Esophagus squamous epithelium (tissue), 5 donors: ENCODE measurements around the gene HPSE2. TPM values are rescaled to one million over a fixed set of nuclear protein-coding genes. Genes with fewer than 3 reads are reported as not detected.

Experiments used
- DNase-seq: peaks from one replicate; lab custom pipeline; 2025; lab: John Stamatoyannopoulos, UW
- H3K27ac ChIP-seq, 4 donors: fragments of 200-600 bp; sonication (generic); one replicate each; pipeline ENCODE4 v1.5.1; 2016 to 2019; ENCODE audit warnings: mild to moderate bottlenecking in 1 of 4
- H3K27me3 ChIP-seq, 4 donors: fragments of 200-600 bp; sonication (generic); 1 replicate in 3 of 4; 2 replicates in 1 of 4; pipeline versions ENCODE4 v1.5.1 to v1.6.0; 2017 to 2021; ENCODE audit warnings: antibody characterized with exemption in 1 of 4
- H3K36me3 ChIP-seq, 3 donors: fragments of 200-600 bp; sonication (generic); one replicate each; pipeline ENCODE4 v1.5.1; 2016 to 2019
- H3K4me1 ChIP-seq, 3 donors: fragments of 200-600 bp; sonication (generic); one replicate each; pipeline ENCODE4 v1.5.1; 2017 to 2019
- H3K4me3 ChIP-seq, 4 donors: fragments of 200-600 bp; sonication (generic); 1 replicate in 3 of 4; 2 replicates in 1 of 4; pipeline ENCODE4 v1.5.1; 2016 to 2019; ENCODE audit warnings: mild to moderate bottlenecking in 2 of 4, moderate library complexity in 1 of 4
- H3K9me3 ChIP-seq, 3 donors: fragments of 200-600 bp; sonication (generic); one replicate each; pipeline ENCODE4 v1.5.1; 2016 to 2019
- CTCF ChIP-seq, 6 experiments: fragments of 450-650 bp in 4 of 6; fragments of 200-600 bp in 2 of 6; sonication (generic) in 2 of 6; IDR thresholded peaks; one replicate each; pipeline ENCODE4 v1.5.1; 2016 to 2019; ENCODE audit warnings: antibody characterized with exemption in 6 of 6, mild to moderate bottlenecking in 4 of 6, moderate library complexity in 4 of 6
- POLR2A ChIP-seq, 4 donors: fragments of 450-650 bp; IDR thresholded peaks; one replicate each; pipeline ENCODE4 v1.6.1; 2017; ENCODE audit warnings: antibody characterized with exemption in 4 of 4, mild to moderate bottlenecking in 4 of 4, moderate library complexity in 3 of 4
- WGBS, 2 donors: methylation state at CpG; one replicate each; pipeline ENCODE4 v1.1.5; 2018; 5-methylcytosine and 5-hydroxymethylcytosine counted together
- intact Hi-C: fragments of 100-400 bp; cut with DNase I; formaldehyde crosslinking; loops from one replicate; pipeline ENCODE4 v1.15.0; 2022
- total RNA-seq, 4 donors: library from RNA; depleted of rRNA; stranded (reverse); fragments of >200 nt; gene quantifications; one replicate each; pipeline ENCODE4 v1.1.0, GENCODE V29; 2016
- donor health status: DM: yes; HTN: yes; CAD: no.

The HPSE2 gene
- total RNA-seq, 4 donors from 2014 or later: 0.47 to 5.3 (median 2.6) TPM

DNA sequence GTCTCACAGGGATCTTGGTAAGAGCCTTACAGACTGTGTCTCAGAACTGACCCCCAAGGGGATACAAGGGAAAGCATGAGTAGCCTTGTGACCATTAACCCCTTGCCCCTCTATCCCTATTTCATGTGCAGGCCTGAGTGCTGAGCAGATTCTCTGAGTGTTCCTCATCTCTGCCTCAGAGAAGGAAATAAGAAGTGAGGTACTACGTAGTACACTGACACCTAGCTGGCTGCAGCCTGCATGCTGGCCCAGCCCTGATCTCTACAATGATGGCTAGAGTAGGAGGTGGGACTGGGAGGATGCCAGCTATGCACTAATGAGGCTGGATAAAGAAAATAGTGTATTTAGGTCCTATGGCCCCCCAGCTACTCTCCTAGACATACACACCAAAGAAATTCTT is 614.0 kb downstream of the HPSE2 start:
- no peak for DNase-seq
- TF ChIP-seq POLR2A (IDR thresholded peaks at IDR 0.05) (no peak), CTCF (IDR thresholded peaks at IDR 0.05) (no peak)
- H3K9me3 ChIP-seq: no peaks in the 10 kb centered on the region
- H3K36me3 ChIP-seq: no peaks in the 10 kb centered on the region
- no peaks in the 10 kb centered on the region for H3K4me1 ChIP-seq
- intact Hi-C loops: no loop called here
- 40% methylated on average over 1 of the region's 1 CpG; no CpG with 5 or more reads in 1 of the 2 donors for WGBS, 2 donors
- no peak overlapping the region for H3K4me3 ChIP-seq
- H3K27ac ChIP-seq: no peak overlapping the region
- H3K27me3 ChIP-seq: no peaks in the 10 kb centered on the region

GRCh38 chr10:98620503-98620902 is 615.1 kb downstream of the HPSE2 start:
- H3K27me3 ChIP-seq: no peaks in the 10 kb centered on the region
- H3K9me3 ChIP-seq: no peaks in the 10 kb centered on the region
- H3K4me3 ChIP-seq: no peak overlapping the region
- intact Hi-C loops: no loop called here
- no peaks in the 10 kb centered on the region for H3K36me3 ChIP-seq
- H3K4me1 ChIP-seq: no peaks in the 10 kb centered on the region
- no peak for DNase-seq
- no peak overlapping the region for H3K27ac ChIP-seq
- 46 to 59% methylated on average over 1 to 2 of the region's 2 CpGs for WGBS, 2 donors
- TF ChIP-seq POLR2A (IDR thresholded peaks at IDR 0.05): no peak
- no peak for TF ChIP-seq CTCF (IDR thresholded peaks at IDR 0.05)

- WGBS, 2 donors: 45 to 57% methylated on average over 1 of the region's 1 CpG
- DNase-seq: no peak
- Histone ChIP-seq H3K27ac (no peak overlapping the region), H3K36me3 (no peaks in the 10 kb centered on the region), H3K4me3 (no peak overlapping the region), H3K9me3 (no peaks in the 10 kb centered on the region), H3K27me3 (no peaks in the 10 kb centered on the region), H3K4me1 (no peaks in the 10 kb centered on the region)
- intact Hi-C loops: no loop called here
- TF ChIP-seq POLR2A (IDR thresholded peaks at IDR 0.05): no peak
- no peak for TF ChIP-seq CTCF (IDR thresholded peaks at IDR 0.05)
These were observed 616.2 kb downstream of the HPSE2 start for GRCh38 chr10:98619446-98619845.

- no peaks in the 10 kb centered on the region for H3K4me1 ChIP-seq
- no peak overlapping the region for H3K4me3 ChIP-seq
- no peaks in the 10 kb centered on the region for H3K9me3 ChIP-seq
- no peak for TF ChIP-seq POLR2A (IDR thresholded peaks at IDR 0.05)
- TF ChIP-seq CTCF (IDR thresholded peaks at IDR 0.05): no peak
- H3K27ac ChIP-seq: no peak overlapping the region
- no peaks in the 10 kb centered on the region for H3K36me3 ChIP-seq
- H3K27me3 ChIP-seq: no peaks in the 10 kb centered on the region
- 55 to 68% methylated on average over 6 of the region's 6 CpGs for WGBS, 2 donors
- intact Hi-C loops: no loop called here
- no peak for DNase-seq
These were observed 617.6 kb downstream of the HPSE2 start for GRCh38 chr10:98617906-98618520.

- DNase-seq: no peak
- H3K27ac ChIP-seq: no peak overlapping the region
- no peaks in the 10 kb centered on the region for H3K36me3 ChIP-seq
- intact Hi-C loops: no loop called here
- H3K9me3 ChIP-seq: no peaks in the 10 kb centered on the region
- H3K4me3 ChIP-seq: no peak overlapping the region
- TF ChIP-seq CTCF (IDR thresholded peaks at IDR 0.05) (no peak), POLR2A (IDR thresholded peaks at IDR 0.05) (no peak)
- peaks cover 0 to 1% (median 0%) of the 10 kb centered on the region in 4 donors for H3K27me3 ChIP-seq
- no peaks in the 10 kb centered on the region for H3K4me1 ChIP-seq
- 50 to 67% methylated on average over 1 of the region's 1 CpG for WGBS, 2 donors
These were observed 622.2 kb downstream of the HPSE2 start for GRCh38 chr10:98613446-98613845.
